IgD-negative memory B cell (primary cell): ENCODE data around the gene KAT6B. TPM values are rescaled to one million over a fixed set of nuclear protein-coding genes. Genes with fewer than 3 reads are reported as not detected.

Source experiments
- H3K27ac Mint-ChIP-seq, 3 donors: one replicate each; pipeline ENCODE4 v1.8.0; 2020 to 2022; ENCODE audit warnings: mild to moderate bottlenecking in 3 of 3, mixed read lengths in 3 of 3, moderate library complexity in 1 of 3
- H3K27me3 Mint-ChIP-seq: one replicate; pipeline ENCODE4 v1.8.0; 2021; ENCODE audit warnings: mixed read lengths
- H3K36me3 Mint-ChIP-seq: one replicate; pipeline ENCODE4 v1.8.0; 2020; ENCODE audit warnings: mild to moderate bottlenecking, mixed read lengths
- H3K4me1 Mint-ChIP-seq, 3 donors: one replicate each; pipeline ENCODE4 v1.8.0; 2020 to 2022; ENCODE audit warnings: mixed read lengths in 3 of 3, mild to moderate bottlenecking in 1 of 3
- H3K4me3 Mint-ChIP-seq, 4 donors: one replicate each; pipeline ENCODE4 v1.8.0; 2020 to 2022; ENCODE audit warnings: mild to moderate bottlenecking in 4 of 4, mixed read lengths in 4 of 4, moderate library complexity in 3 of 4
- H3K9me3 Mint-ChIP-seq, 3 donors: one replicate each; pipeline ENCODE4 v1.8.0; 2020 to 2021; ENCODE audit warnings: mixed read lengths in 3 of 3, mild to moderate bottlenecking in 1 of 3
- polyA plus RNA-seq: library from polyadenylated mRNA; unstranded; fragments of 300-500 nt; fragmentation: Illumina TruSeq; gene quantifications from one replicate; pipeline ENCODE4 v1.2.3, GENCODE V29; 2021

KAT6B gene
- polyA plus RNA-seq, 1 donor from 2014 or later = 27.1 TPM

- Mint-ChIP-seq H3K9me3 (no peaks in the 10 kb centered on the region), H3K36me3 (peaks cover 13% of the 10 kb centered on the region), H3K27me3 (no peaks in the 10 kb centered on the region), H3K27ac (no peak overlapping the region), H3K4me3 (no peak overlapping the region), H3K4me1 (peaks cover 3 to 4% (median 3%) of the 10 kb centered on the region in 3 donors)
These were observed 162.6 kb downstream of the KAT6B start for GRCh38 chr10:74988832-74989561.

DNA sequence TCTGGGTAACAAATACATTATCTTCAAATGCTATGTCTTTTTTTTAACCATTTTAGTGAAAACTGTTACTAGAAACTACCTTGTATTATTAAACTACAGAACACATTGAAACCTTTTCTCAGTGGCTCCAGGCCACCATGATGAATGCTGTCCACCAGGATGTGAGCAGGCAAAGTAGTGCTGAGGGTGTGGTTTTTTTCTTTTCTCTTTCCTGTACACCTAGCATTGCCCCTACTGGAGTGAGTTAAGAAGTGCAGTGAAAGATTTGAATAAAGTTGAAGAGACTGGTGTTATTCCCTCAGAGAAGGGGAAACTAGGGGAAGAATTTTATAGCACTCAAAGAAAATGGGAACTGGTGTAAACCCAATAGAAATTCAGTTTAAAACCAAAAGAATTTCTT lies 165.0 kb downstream of the KAT6B start:
- no peaks in the 10 kb centered on the region for H3K27me3 Mint-ChIP-seq
- H3K27ac Mint-ChIP-seq = no peak overlapping the region
- no peaks in the 10 kb centered on the region for H3K9me3 Mint-ChIP-seq
- H3K36me3 Mint-ChIP-seq = peaks cover 8% of the 10 kb centered on the region
- H3K4me1 Mint-ChIP-seq = peaks cover 3 to 4% (median 3%) of the 10 kb centered on the region in 3 donors
- H3K4me3 Mint-ChIP-seq = no peak overlapping the region

DNA sequence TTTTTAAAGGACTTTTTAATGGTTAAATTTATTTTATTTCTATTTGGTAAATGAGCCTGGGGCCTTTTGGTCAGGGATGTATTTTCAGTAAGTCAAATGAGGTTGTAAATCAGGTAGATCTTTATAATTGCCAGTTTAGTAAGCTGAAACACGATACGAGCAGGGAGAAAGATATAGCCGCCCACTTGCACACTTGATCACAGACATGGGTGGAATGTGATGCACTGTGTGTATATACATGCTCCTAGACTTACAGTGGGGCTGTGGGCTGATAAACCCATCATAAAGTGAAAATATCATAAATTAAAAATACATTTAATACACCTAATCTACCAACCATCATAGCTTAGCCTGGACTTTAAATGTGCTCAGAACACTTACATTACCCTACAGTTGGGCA lies 165.7 kb downstream of the KAT6B start:
- Mint-ChIP-seq H3K4me3 (no peak overlapping the region), H3K9me3 (no peaks in the 10 kb centered on the region), H3K4me1 (peaks cover 3 to 4% (median 3%) of the 10 kb centered on the region in 3 donors), H3K27ac (no peak overlapping the region), H3K27me3 (no peaks in the 10 kb centered on the region), H3K36me3 (peaks cover 8% of the 10 kb centered on the region)

DNA sequence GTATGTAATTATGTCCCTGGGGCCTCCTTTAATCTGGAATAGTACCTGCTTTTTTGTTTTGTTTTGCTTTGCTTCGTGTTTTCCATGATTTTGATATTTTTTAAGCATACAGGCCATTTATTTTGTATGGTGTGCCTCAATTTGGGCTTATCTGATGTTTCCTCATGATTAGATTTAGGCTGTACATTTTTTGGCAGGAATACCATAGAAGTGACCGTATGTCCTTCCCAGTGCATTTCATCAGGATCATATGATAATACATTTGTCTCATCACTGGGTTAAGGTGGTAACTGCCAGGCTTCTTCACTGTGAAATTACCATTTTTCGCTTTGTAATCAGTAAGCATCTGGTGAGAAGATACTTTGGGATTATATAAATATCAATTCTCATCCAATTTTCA lies 167.2 kb downstream of the KAT6B start:
- H3K36me3 Mint-ChIP-seq = peaks cover 7% of the 10 kb centered on the region

GRCh38 chr10:74994854-74995253 lies 168.5 kb downstream of the KAT6B start:
- H3K27ac Mint-ChIP-seq = no peak overlapping the region
- peaks cover 0 to 7% (median 5%) of the 10 kb centered on the region in 3 donors for H3K4me1 Mint-ChIP-seq
- no peak overlapping the region for H3K4me3 Mint-ChIP-seq
- H3K9me3 Mint-ChIP-seq = no peaks in the 10 kb centered on the region
- H3K27me3 Mint-ChIP-seq = no peaks in the 10 kb centered on the region
- peaks cover 14% of the 10 kb centered on the region for H3K36me3 Mint-ChIP-seq

More for the DNA sequence above, 167.2 kb downstream of the KAT6B start:
- no peaks in the 10 kb centered on the region for H3K27me3 Mint-ChIP-seq
- H3K27ac Mint-ChIP-seq = no peak overlapping the region
- H3K9me3 Mint-ChIP-seq = no peaks in the 10 kb centered on the region
- no peak overlapping the region for H3K4me3 Mint-ChIP-seq
- H3K4me1 Mint-ChIP-seq = peaks cover 0 to 3% (median 3%) of the 10 kb centered on the region in 3 donors

GRCh38 chr10:74995806-74996205 lies 169.4 kb downstream of the KAT6B start:
- H3K36me3 Mint-ChIP-seq = peaks cover 10% of the 10 kb centered on the region
- H3K27me3 Mint-ChIP-seq = no peaks in the 10 kb centered on the region
- H3K4me1 Mint-ChIP-seq = peaks cover 8 to 14% (median 12%) of the 10 kb centered on the region in 3 donors
- no peaks in the 10 kb centered on the region for H3K9me3 Mint-ChIP-seq
- no peak overlapping the region for H3K4me3 Mint-ChIP-seq
- H3K27ac Mint-ChIP-seq = no peak overlapping the region

- Mint-ChIP-seq H3K9me3 (no peaks in the 10 kb centered on the region), H3K36me3 (peaks cover 11% of the 10 kb centered on the region)
These were observed 170.8 kb downstream of the KAT6B start for GRCh38 chr10:74997163-74997562.

GRCh38 chr10:75000748-75001321 lies 174.4 kb downstream of the KAT6B start:
- H3K27me3 Mint-ChIP-seq = no peaks in the 10 kb centered on the region
- H3K27ac Mint-ChIP-seq = peak overlapping the region; percentile 11 to 58 (median 40)
- peak overlapping the region in 2 of 4 donors; percentile 56 to 71 for H3K4me3 Mint-ChIP-seq
- peaks cover 14 to 16% (median 16%) of the 10 kb centered on the region in 3 donors for H3K4me1 Mint-ChIP-seq
- no peaks in the 10 kb centered on the region for H3K9me3 Mint-ChIP-seq
- peaks cover 11% of the 10 kb centered on the region for H3K36me3 Mint-ChIP-seq

More at GRCh38 chr10:74997163-74997562, 170.8 kb downstream of the KAT6B start:
- peaks cover 14 to 15% (median 15%) of the 10 kb centered on the region in 3 donors for H3K4me1 Mint-ChIP-seq
- H3K4me3 Mint-ChIP-seq = no peak overlapping the region
- H3K27ac Mint-ChIP-seq = no peak overlapping the region
- H3K27me3 Mint-ChIP-seq = no peaks in the 10 kb centered on the region

DNA sequence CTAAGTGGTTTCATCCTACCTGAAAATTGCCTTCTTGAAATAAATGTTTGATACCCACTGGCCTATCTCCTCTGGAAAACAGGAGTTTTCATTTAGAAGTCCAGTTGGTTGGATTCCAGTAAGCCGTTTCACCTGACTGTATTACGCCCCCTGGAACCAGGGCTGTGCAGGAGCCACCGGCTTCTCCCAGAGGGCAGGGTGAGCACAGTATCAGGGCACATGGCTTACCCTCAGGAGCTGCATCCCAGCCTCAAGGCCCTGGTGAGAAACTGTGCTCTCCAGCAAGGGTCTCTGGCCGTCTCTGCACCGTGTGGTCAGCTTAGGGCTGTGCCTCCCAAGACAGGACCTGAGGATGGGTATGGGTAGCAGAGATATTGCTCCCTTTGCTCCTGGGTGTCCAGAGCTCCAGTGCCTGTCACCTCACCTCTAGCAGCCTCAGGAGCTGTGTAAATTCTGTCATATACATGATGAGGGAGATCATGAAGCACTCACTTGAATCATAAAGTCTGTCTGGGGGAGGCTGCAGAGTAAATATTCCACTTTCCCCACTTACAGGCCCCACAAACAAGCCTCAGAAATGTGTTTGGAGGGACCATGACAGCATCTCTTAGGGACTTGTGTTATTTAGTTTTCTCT lies 175.4 kb downstream of the KAT6B start:
- no peak overlapping the region for H3K4me3 Mint-ChIP-seq
- peak overlapping the region in 1 of 3 donors; percentile 44 for H3K27ac Mint-ChIP-seq
- H3K9me3 Mint-ChIP-seq = no peaks in the 10 kb centered on the region
- no peaks in the 10 kb centered on the region for H3K27me3 Mint-ChIP-seq
- peaks cover 11% of the 10 kb centered on the region for H3K36me3 Mint-ChIP-seq
- H3K4me1 Mint-ChIP-seq = peaks cover 14 to 16% (median 16%) of the 10 kb centered on the region in 3 donors

- Mint-ChIP-seq H3K4me1 (peaks cover 14 to 19% (median 19%) of the 10 kb centered on the region in 3 donors), H3K9me3 (no peaks in the 10 kb centered on the region), H3K36me3 (peaks cover 13% of the 10 kb centered on the region), H3K27me3 (no peaks in the 10 kb centered on the region), H3K4me3 (no peak overlapping the region), H3K27ac (peak overlapping the region in 1 of 3 donors; percentile 44)
These were observed 175.9 kb downstream of the KAT6B start for GRCh38 chr10:75002351-75002725.

DNA sequence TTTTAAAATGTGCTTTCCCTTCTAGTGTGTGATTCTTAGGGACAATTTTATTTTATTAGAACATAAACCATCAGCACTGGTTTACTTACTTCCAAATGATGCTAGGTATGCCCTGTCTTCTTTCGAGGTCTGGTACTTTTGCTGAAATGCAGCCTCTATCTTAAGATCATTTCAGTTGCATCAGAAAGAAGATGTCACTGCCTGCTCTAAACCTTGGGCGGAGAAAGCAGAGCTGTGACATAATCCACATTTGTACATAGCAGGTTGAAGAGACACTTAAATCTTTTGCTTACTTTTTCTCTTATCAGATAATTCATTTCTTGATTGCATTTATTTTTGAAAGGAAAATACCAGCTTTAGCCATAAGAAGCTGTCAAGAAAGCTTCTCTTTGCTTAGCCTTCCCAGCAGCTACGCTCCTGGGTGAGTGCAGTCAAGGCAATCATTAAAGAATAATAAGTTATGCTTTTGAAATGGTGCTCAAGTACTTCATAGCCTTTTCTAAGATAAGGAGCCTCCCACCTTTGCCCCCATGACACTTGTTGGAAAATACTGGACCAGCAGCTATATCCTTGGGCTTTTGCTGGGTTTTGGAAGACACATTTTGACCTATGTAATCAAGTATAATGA lies 176.7 kb downstream of the KAT6B start:
- Mint-ChIP-seq H3K36me3 (peaks cover 13% of the 10 kb centered on the region), H3K4me1 (peaks cover 19 to 26% (median 19%) of the 10 kb centered on the region in 3 donors), H3K27me3 (no peaks in the 10 kb centered on the region), H3K4me3 (no peak overlapping the region), H3K9me3 (no peaks in the 10 kb centered on the region), H3K27ac (no peak overlapping the region)

DNA sequence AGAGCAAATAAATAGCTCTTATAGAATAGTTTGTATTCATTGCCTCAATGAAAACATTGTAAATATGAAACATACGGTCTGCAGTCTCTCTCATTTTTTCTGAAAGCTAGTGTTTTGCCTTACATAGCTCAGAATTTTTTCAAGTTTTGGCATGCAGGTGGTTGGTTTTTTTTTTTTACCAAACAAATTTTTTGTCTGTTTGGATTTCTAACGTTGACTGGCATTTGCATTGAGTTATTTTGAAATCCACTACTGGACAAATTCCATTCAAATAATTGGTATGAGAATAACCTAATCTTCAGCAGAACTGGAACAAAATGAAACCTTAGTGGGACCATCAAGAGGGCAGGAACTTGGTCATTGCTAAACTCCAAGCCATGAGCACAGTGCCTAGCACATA lies 177.5 kb downstream of the KAT6B start:
- Mint-ChIP-seq H3K9me3 (no peaks in the 10 kb centered on the region), H3K27ac (no peak overlapping the region)

DNA sequence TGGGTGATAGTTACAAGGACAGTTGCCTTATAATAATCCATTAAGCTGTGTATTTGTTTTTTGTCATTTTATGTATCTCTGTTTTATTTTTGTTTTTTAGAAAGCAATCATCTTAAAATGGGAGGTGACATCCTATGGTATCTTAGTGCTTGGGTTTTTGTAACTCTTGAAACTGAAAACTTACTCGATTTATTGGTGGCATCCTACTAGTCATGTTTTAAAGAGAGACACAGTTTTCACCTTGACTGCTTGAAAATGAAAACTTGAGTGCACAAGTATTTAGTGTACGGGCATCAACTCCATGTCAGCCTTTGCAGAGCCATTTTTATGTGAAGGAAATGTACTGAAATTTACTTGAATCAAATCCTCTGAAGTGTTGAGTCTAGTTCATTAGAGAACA lies 181.2 kb downstream of the KAT6B start:
- Mint-ChIP-seq H3K9me3 (no peaks in the 10 kb centered on the region), H3K27ac (no peak overlapping the region), H3K27me3 (no peaks in the 10 kb centered on the region), H3K36me3 (peaks cover 2% of the 10 kb centered on the region), H3K4me1 (peaks cover 14 to 24% (median 18%) of the 10 kb centered on the region in 3 donors), H3K4me3 (no peak overlapping the region)

More for the DNA sequence above, 177.5 kb downstream of the KAT6B start:
- H3K36me3 Mint-ChIP-seq = peaks cover 12% of the 10 kb centered on the region
- no peaks in the 10 kb centered on the region for H3K27me3 Mint-ChIP-seq
- no peak overlapping the region for H3K4me3 Mint-ChIP-seq
- peaks cover 21 to 28% (median 22%) of the 10 kb centered on the region in 3 donors for H3K4me1 Mint-ChIP-seq

GRCh38 chr10:75008952-75009351 lies 182.6 kb downstream of the KAT6B start:
- Mint-ChIP-seq H3K4me3 (peak overlapping the region in 1 of 4 donors; percentile 23), H3K4me1 (peaks cover 25 to 37% (median 31%) of the 10 kb centered on the region in 3 donors), H3K36me3 (peaks cover 2% of the 10 kb centered on the region), H3K9me3 (no peaks in the 10 kb centered on the region), H3K27ac (no peak overlapping the region), H3K27me3 (no peaks in the 10 kb centered on the region)

DNA sequence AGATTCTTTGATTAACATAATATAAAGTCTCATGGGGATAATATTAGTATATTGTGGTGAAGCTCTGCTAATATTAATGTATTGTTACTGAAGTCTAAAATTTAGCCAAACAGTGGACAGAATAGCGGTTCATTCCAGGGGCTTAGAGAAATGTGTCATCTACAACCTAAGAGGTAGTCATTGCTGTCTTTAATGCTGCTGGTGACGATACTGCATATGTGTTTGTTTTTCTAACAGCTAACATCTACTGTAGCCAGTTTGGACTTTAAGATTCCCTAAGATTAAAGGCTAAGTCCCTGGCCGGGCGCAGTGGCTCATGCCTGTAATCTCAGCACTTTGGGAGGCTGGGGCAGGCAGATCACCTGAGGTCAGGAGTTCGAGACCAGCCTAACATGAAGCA lies 183.0 kb downstream of the KAT6B start:
- Mint-ChIP-seq H3K27me3 (no peaks in the 10 kb centered on the region), H3K9me3 (no peaks in the 10 kb centered on the region), H3K27ac (no peak overlapping the region), H3K4me3 (peak overlapping the region in 1 of 4 donors; percentile 23), H3K4me1 (peaks cover 27 to 40% (median 33%) of the 10 kb centered on the region in 3 donors), H3K36me3 (peaks cover 2% of the 10 kb centered on the region)
